Posterior vena cava (tissue), 2 donors: ENCODE results near the gene VPS8. TPM values are rescaled to one million over a fixed set of nuclear protein-coding genes. Genes with fewer than 3 reads are reported as not detected.

ENCODE experiments used
- DNase-seq: peaks from one replicate; pipeline ENCODE4 v3.0.0-alpha.2; 2020; ENCODE audit warnings: low spot score
- intact Hi-C, 2 donors: fragments of 100-400 bp; cut with DNase I; formaldehyde crosslinking; loops; one replicate each; pipeline versions ENCODE4 v1.14.1 to v1.14.2; 2022 to 2023
- total RNA-seq, 2 donors: library from RNA; stranded (reverse); fragmentation: NEBNext Ultra II Directional; extraction: Animal tissue kit (Norgen Biotek cat#: 25700); gene quantifications; one replicate each; pipeline ENCODE4 v1.2.1, GENCODE V29; 2021
- donor health status: DM: yes; HTN: yes; CAD: no.
- donor health status: DM: yes; HTN: yes; CAD: no.

VPS8 gene
- total RNA-seq, 2 donors from 2014 or later = 58.8 to 66.8 TPM

DNA sequence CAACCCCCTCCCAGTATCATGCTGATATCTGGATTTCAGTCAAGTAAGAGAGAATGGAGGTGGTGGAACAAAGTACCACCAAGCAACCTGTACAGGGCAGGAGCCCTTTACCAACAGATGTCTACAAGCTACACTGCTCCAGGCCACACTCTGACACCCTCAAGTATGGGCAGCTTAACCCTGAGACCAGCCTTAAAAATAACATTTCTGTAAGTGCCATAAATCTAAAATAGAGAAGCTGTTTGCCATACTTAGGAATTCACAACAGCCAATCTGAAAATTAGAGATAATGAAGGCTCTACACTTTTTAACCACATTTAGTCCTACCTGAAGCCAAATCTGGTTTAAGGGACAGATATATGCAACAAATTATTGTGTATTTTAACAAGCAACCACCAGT, 281.1 kb downstream of the VPS8 start:
- intact Hi-C loops = no loop called here
- DNase-seq = no peak

DNA sequence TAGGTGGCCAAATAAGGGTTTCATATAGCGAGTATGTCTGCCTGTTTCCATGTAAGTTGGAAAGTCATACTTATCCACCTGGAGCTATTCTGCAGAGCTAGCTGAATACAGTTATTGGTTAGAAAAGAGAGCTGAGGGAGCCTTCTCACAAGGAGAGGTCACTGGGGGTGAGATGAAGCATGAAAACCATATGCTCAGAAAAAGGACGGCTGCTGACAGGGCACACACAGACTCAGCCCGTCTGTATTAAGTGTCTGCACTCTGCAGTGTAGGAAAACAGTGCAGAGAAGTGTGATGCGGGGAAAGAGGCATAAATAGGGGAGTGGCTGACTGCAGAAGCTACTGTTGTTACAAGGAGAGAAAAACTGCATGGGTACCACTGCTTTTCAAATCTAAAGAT, 282.7 kb downstream of the VPS8 start:
- no peak for DNase-seq

More for the DNA sequence above, 282.7 kb downstream of the VPS8 start:
- intact Hi-C loops = no loop called here

Other genes starting within 250 kb of the VPS8 start
- gene MAGEF1, start 100.1 kb upstream of the VPS8 start, total RNA-seq = 10 to 100 TPM; 29.6 to 31.3 TPM